Adipose tissue (tissue), 3 donors: ENCODE measurements around the gene TBL3. TPM values are rescaled to one million over a fixed set of nuclear protein-coding genes. Genes with fewer than 3 reads are reported as not detected.

Experiments used
- H3K27ac ChIP-seq: one replicate; pipeline ENCODE4 v1.5.1; 2013; ENCODE audit warnings: low read depth, low read length
- WGBS, 3 donors: extraction: QIAGEN DNeasy Blood & Tissue Kit; methylation state at CpG; one replicate each; pipeline ENCODE4 v1.1.7; 2013; 5-methylcytosine and 5-hydroxymethylcytosine counted together
- polyA plus RNA-seq, 3 donors: library from polyadenylated mRNA; stranded (reverse); fragments of 200-250 nt; gene quantifications; one replicate each; pipeline ENCODE4 v1.2.3, GENCODE V29; 2013
- donor health status: healthy with polysubstance abuse.
- donor health status: Bipolar disorder and iron deficiency.
- donor health status: healthy.

The TBL3 gene
- polyA plus RNA-seq, 3 donors: 30.5 to 41.8 (median 41.6) TPM

- no peak overlapping the region for H3K27ac ChIP-seq
- 2 to 3% (median 3%) methylated on average over 14 of the region's 14 CpGs for WGBS, 3 donors
Measured at GRCh38 chr16:2022723-2023091, 50.9 kb downstream of the TBL3 start.

GRCh38 chr16:2023092-2024031 lies 51.5 kb downstream of the TBL3 start:
- H3K27ac ChIP-seq: no peak overlapping the region
- 10 to 14% (median 11%) methylated on average over 43 to 53 of the region's 53 CpGs for WGBS, 3 donors

DNA sequence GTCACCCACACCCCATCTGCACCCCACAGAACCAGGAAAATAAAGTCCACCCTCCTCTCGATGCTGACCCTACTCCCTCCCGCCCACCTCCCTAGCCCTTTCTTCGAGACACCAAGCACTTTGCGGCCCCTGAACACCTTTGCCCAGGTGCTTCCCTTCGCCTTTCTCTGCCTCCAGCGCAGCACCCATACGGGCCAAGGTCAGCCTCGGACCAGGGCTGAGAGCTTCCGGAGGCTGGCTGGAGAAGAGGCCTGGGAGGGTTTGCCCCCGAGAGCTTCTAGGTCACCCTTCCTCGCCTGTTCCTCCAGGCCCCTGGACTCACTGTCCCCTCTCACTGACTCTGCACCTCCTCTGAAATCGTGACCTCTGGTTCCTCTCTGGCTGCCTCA lies 52.2 kb downstream of the TBL3 start:
- no peak overlapping the region for H3K27ac ChIP-seq
- WGBS, 3 donors: 71 to 82% (median 76%) methylated on average over 12 of the region's 12 CpGs

- H3K27ac ChIP-seq: no peak overlapping the region
- 88 to 100% (median 94%) methylated on average over 12 to 14 of the region's 14 CpGs for WGBS, 3 donors
Measured at GRCh38 chr16:2025251-2025650, 53.4 kb downstream of the TBL3 start.

DNA sequence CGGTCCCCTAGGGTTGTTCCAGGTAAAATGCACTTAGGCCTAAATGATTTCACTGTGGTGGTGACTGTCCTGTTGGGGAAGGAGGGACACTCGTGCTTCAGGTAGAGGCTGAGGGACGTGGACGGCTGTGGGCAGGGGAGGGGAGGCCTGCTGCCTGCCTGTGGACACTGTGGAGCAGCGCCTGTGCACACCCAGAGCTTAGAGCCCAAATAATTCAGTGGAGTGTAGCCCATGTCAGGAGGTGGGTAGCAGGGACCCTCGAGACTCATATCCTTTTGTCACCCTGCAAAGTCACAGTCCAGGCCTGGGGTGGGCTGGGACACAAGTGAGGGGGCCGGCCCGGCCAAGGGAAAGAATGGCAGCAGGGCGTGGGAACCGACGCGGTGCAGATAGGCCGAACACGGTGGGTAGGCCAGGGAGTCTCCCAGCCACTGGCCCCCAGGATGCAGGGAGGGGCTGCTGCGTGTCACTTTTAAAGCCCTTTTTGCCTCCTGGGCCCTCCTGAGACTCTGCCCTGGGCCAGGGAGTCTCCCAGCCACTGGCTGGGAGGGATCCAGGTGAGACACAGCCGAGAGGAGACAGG lies 54.1 kb downstream of the TBL3 start:
- H3K27ac ChIP-seq: no peak overlapping the region
- 72 to 81% (median 73%) methylated on average over 16 of the region's 16 CpGs for WGBS, 3 donors

GRCh38 chr16:2026461-2027023 lies 54.7 kb downstream of the TBL3 start, which contains the start of gene NHERF2:
Gene NHERF2 (plus strand): TSS chr16:2026902. CDS start chr16:2027006, 104 bp downstream.
- 8 to 10% (median 8%) methylated on average over 41 to 59 of the region's 59 CpGs for WGBS, 3 donors
- H3K27ac ChIP-seq: no peak within 1 kb of the TSS

DNA sequence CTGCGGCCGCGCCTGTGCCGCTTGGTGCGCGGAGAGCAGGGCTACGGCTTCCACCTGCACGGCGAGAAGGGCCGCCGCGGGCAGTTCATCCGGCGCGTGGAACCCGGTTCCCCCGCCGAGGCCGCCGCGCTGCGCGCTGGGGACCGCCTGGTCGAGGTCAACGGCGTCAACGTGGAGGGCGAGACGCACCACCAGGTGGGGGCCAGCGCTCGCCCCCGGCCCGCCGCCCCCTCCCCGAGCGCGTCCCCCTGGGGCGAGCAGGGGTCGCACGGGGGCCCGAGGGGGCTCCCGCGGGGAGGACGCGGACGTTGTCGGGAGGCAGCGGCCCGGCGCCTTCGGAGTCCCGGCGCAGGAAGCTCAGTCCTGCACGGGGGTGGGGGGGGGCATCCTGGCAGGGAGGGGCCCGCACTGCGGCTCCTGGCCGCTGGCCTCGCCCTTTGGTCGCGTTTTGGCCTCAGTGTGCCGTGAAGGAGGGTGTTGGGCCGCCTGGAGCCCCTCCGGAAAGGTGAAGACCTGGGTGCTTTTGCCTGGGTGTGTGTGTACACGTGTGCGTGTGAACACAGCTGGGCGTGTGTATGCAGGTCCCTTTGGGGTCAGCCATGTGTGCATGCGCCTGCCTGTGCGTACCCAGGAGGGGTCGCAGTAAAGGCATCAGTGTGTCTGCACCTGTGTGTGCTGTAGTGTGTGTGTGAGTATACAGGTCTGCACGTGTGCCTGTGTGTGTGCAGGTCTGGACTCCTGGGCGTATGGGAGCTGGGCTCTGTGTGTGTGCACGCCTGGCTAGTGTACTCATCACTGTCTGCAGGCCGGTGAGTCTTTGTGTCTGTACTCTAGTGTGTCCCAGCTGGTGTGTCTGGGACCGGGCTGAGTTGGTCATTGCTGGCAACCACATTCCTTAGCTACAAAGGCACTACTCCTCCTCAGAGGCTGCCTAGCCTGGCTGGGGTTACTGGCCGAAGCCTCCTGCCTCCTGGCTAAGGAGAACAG lies 55.5 kb downstream of the TBL3 start:
- 4 to 7% (median 5%) methylated on average over 46 to 76 of the region's 76 CpGs for WGBS, 3 donors
- H3K27ac ChIP-seq: no peak overlapping the region

DNA sequence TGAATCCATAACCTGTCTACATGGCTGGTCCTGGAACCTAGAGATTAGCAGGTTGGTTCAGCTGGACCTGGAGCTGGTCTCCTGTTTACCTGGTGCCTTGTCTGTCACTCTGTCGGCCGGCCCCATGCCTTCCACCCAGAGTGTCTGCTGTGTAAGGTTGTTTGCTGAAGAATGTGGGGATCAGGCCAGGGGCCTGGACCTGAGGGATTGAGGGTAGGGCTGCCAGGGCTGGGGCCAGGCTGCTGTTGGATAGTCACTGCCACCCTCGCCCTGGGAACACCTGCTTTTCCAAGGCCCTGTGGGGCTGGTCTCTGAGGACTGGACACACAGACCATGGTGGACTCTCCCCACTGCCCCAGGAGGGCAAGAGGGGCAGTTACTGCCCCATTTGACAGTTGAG lies 56.3 kb downstream of the TBL3 start:
- no peak overlapping the region for H3K27ac ChIP-seq
- 26 to 76% (median 61%) methylated on average over 3 of the region's 3 CpGs for WGBS, 3 donors

DNA sequence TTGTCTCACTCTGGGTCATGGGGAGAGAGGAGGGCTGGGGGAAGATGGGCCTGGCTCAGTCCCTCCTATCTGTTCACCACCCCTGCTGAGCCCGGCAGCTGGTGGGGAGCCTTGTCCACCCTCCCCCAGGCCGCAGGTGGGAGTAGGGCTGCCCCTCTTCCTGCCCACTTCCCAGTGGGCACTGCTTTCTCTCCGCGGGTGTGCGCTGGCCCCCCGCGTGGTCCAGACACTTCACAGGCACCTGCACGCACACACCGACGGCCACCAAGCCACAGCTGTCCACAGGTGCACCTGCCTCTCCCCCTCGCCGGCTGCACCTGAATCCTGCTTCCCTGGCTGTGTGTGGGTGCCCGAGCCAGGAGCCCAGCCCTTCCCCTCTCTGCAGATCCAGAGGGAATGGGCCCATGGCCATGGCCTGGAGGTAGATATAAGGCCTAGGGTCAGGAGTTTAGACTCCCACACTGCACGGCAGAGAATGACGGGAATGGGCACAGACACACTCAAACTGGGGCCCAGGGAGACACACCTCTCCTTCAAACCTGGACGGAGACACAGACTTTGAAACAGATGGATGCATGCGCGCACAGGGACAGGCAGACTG lies 56.9 kb downstream of the TBL3 start:
- no peak overlapping the region for H3K27ac ChIP-seq
- WGBS, 3 donors: 59 to 82% (median 69%) methylated on average over 16 to 18 of the region's 18 CpGs

DNA sequence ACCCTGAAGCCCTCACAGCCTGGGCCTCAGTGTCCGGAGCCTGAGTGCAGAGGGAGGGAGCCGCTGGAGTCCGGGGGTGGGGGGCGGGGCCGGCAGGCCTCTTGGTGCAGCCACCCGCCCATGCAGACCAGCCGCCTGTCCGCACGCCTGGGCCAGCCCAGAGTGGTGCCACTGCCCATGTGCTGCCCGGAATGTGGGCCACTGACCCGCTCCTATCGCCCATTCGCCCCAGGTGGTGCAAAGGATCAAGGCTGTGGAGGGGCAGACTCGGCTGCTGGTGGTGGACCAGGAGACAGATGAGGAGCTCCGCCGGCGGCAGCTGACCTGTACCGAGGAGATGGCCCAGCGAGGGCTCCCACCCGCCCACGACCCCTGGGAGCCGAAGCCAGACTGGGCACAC lies 57.5 kb downstream of the TBL3 start:
- 58 to 91% (median 79%) methylated on average over 21 to 22 of the region's 22 CpGs for WGBS, 3 donors
- H3K27ac ChIP-seq: no peak overlapping the region

DNA sequence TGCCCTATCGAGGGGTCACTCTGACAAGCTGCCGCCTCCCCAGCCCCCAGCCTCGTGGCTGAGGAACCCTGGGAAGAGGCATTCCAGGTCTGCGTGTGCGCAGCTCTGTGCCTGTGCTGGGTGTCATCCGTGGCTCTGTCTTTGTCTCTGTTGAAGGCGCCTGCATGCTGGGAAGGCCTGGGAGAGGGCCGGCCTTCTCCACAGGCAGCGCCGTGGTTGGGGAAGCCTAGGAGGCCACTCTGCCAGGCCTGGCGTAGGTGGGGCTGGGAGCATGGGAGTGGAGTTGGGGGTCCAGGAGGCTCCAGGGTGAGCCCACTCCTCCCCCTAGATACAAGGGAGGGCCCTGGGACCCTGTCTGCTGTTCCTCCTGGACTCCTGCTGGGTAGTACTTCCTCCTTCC lies 58.2 kb downstream of the TBL3 start:
- H3K27ac ChIP-seq: no peak overlapping the region
- WGBS, 3 donors: 76 to 88% (median 82%) methylated on average over 11 of the region's 11 CpGs

DNA sequence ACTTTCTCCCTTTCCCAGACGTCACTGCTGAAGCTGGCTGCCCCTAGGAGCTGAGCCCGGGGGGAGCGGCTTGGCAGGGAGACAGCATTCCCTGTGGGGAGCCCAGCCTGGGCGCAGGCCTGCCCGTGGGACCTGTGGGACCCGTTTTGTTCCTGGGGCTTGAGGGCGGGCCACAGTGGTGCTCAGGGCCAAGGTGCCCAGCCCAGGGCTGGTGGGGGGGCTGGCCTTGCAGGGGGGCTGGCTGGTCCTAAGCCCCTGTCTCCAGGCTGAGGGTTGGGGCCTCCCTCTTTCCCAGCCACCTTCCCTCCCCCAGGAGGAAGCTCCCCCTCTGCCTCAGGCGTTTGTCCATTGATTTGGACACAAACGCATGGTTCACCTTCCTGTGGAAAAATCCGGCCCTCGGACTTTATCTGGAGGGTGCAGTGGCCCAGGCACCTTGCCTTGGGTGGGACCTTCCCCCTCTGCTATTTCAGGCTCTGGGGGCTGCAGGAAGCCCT lies 59.3 kb downstream of the TBL3 start:
- WGBS, 3 donors: 55 to 75% (median 59%) methylated on average over 9 to 11 of the region's 11 CpGs
- no peak overlapping the region for H3K27ac ChIP-seq

Other genes with a start within 250 kb of the TBL3 start
- gene NME3, start 200.5 kb upstream of the TBL3 start, polyA plus RNA-seq: 10 to 100 TPM; 60.5 to 88.3 (median 79.7) TPM
- 1 to 10 TPM; 4.6 to 8.0 (median 7.7) TPM for gene EME2, start 199.2 kb upstream of the TBL3 start, polyA plus RNA-seq
- gene MRPS34, start 198.9 kb upstream of the TBL3 start, polyA plus RNA-seq: 100 to 1,000 TPM in 2 of 3 donors, 10 to 100 TPM in 1; 71.0 to 120 (median 108) TPM
- 10 to 100 TPM; 73.8 to 87.2 (median 76.2) TPM for gene SPSB3, start 189.5 kb upstream of the TBL3 start, polyA plus RNA-seq
- 10 to 100 TPM; 53.8 to 71.8 (median 59.2) TPM for gene NUBP2, start 189.1 kb upstream of the TBL3 start, polyA plus RNA-seq
- gene IGFALS, start 178.3 kb upstream of the TBL3 start, polyA plus RNA-seq: 1 to 10 TPM in 2 of 3 donors, under 1 TPM in 1; 0.45 to 1.5 (median 1.4) TPM
- gene HAGH, start 145.2 kb upstream of the TBL3 start, polyA plus RNA-seq: 100 to 1,000 TPM in 1 of 3 donors, 10 to 100 TPM in 2; 63.9 to 121 (median 71.3) TPM
- gene FAHD1, start 144.8 kb upstream of the TBL3 start, polyA plus RNA-seq: 10 to 100 TPM; 16.0 to 28.5 (median 21.1) TPM
- under 1 TPM in 2 of 3 donors, not detected in 1; 0.03 to 0.07 TPM for gene MEIOB, start 99.9 kb upstream of the TBL3 start, polyA plus RNA-seq
- under 1 TPM in 1 of 3 donors, not detected in 2; 0.56 TPM for gene HS3ST6, start 53.6 kb upstream of the TBL3 start, polyA plus RNA-seq
- gene MSRB1, start 28.9 kb upstream of the TBL3 start, polyA plus RNA-seq: 100 to 1,000 TPM in 1 of 3 donors, 10 to 100 TPM in 2; 74.0 to 108 (median 85.5) TPM
- 1 to 10 TPM in 1 of 3 donors, under 1 TPM in 1, not detected in 1; 0.03 to 1.2 TPM for gene RPL3L, start 17.4 kb upstream of the TBL3 start, polyA plus RNA-seq
- gene NDUFB10, start 12.5 kb upstream of the TBL3 start, polyA plus RNA-seq: 100 to 1,000 TPM; 146 to 274 (median 190) TPM
- 1,000 to 10,000 TPM; 3,105 to 3,328 (median 3,324) TPM for gene RPS2, start 7.2 kb upstream of the TBL3 start, polyA plus RNA-seq
- under 1 TPM in 1 of 3 donors, not detected in 2; 0.13 TPM for gene RNF151, start 5.2 kb upstream of the TBL3 start, polyA plus RNA-seq
- gene NOXO1, start 9.4 kb downstream of the TBL3 start, polyA plus RNA-seq: under 1 TPM in 2 of 3 donors, not detected in 1; 0.15 to 0.67 TPM
- 10 to 100 TPM; 21.0 to 40.4 (median 30.8) TPM for gene GFER, start 12.1 kb downstream of the TBL3 start, polyA plus RNA-seq
- gene SYNGR3, start 17.9 kb downstream of the TBL3 start, polyA plus RNA-seq: under 1 TPM in 2 of 3 donors, not detected in 1; 0.24 to 0.43 TPM
- 10 to 100 TPM; 24.1 to 45.6 (median 42.5) TPM for gene ZNF598, start 37.8 kb downstream of the TBL3 start, polyA plus RNA-seq
- under 1 TPM in 2 of 3 donors, not detected in 1; 0.54 to 0.68 TPM for gene NPW, start 47.7 kb downstream of the TBL3 start, polyA plus RNA-seq
- 100 to 1,000 TPM in 2 of 3 donors, 10 to 100 TPM in 1; 28.8 to 317 (median 232) TPM for gene NHERF2, start 54.8 kb downstream of the TBL3 start, polyA plus RNA-seq
- 10 to 100 TPM; 12.1 to 23.3 (median 14.5) TPM for gene NTHL1, start 75.8 kb downstream of the TBL3 start, polyA plus RNA-seq
- gene TSC2, start 75.9 kb downstream of the TBL3 start, polyA plus RNA-seq: 10 to 100 TPM; 39.6 to 60.5 (median 46.8) TPM
- 10 to 100 TPM; 36.9 to 89.6 (median 83.7) TPM for gene PKD1, start 163.8 kb downstream of the TBL3 start, polyA plus RNA-seq
- gene RAB26, start 176.6 kb downstream of the TBL3 start, polyA plus RNA-seq: 10 to 100 TPM in 1 of 3 donors, 1 to 10 TPM in 2; 1.4 to 24.8 (median 1.9) TPM
- gene TRAF7, start 183.7 kb downstream of the TBL3 start, polyA plus RNA-seq: 10 to 100 TPM; 24.3 to 42.1 (median 42.0) TPM
- under 1 TPM; 0.22 to 0.35 (median 0.30) TPM for gene CASKIN1, start 224.6 kb downstream of the TBL3 start, polyA plus RNA-seq
- gene MLST8, start 233.4 kb downstream of the TBL3 start, polyA plus RNA-seq: 10 to 100 TPM; 53.8 to 56.0 (median 53.9) TPM
- 1 to 10 TPM; 3.3 to 9.9 (median 9.2) TPM for gene BRICD5, start 238.8 kb downstream of the TBL3 start, polyA plus RNA-seq
- 10 to 100 TPM in 2 of 3 donors, 1 to 10 TPM in 1; 3.8 to 12.6 (median 10.7) TPM for gene PGP, start 242.8 kb downstream of the TBL3 start, polyA plus RNA-seq